ENCODE measurements around the gene MYO5B. TPM values are rescaled to one million over a fixed set of nuclear protein-coding genes. Genes with fewer than 3 reads are reported as not detected.

Gene MYO5B
- total and polyA plus RNA-seq, 9 of the 15 experiments (the other 6 are each of a cell fraction or from before 2014, with no cell fraction given): 0.07 to 0.42 (median 0.28) TPM

GRCh38 chr18:49814147-49814499 is 380.8 kb downstream of the MYO5B start (continued):
- TF ChIP-seq ATF3 (IDR thresholded peaks at IDR 0.05) (peak; percentile 19; the same call in 1 of the 2 replicates), ATF3 (CRISPR knock-in tag; conservative IDR thresholded peaks at IDR 0.05) (no peak), MEF2D (tag; conservative IDR thresholded peaks at IDR 0.05; ENCODE audit: low read depth) (no peak), ETS1 (conservative IDR thresholded peaks at IDR 0.05; ENCODE audit: control insufficient read depth, low read depth, low read length) (no peak), ZNF511 (CRISPR knock-in tag; IDR thresholded peaks at IDR 0.05) (0 out of 2 replicates have a peak, but pooled peaks have one; percentile 24), ZNF655 (CRISPR knock-in tag; IDR thresholded peaks at IDR 0.05) (no peak), ZBTB49 (CRISPR knock-in tag; IDR thresholded peaks at IDR 0.05; ENCODE audit: borderline replicate concordance) (no peak), PCBP1 (IDR thresholded peaks at IDR 0.05; ENCODE audit: low read depth, low read length, poor library complexity, severe bottlenecking) (no peak), ZNF165 (CRISPR knock-in tag; IDR thresholded peaks at IDR 0.05; ENCODE audit: borderline replicate concordance) (no peak), CBFA2T3 (IDR thresholded peaks at IDR 0.05) (no peak), THAP12 (CRISPR knock-in tag; IDR thresholded peaks at IDR 0.05) (no peak), MXD1 (CRISPR knock-in tag; IDR thresholded peaks at IDR 0.05; ENCODE audit: borderline replicate concordance, poor library complexity, severe bottlenecking) (no peak), CEBPZ (IDR thresholded peaks at IDR 0.05; ENCODE audit: borderline replicate concordance, low read depth, low read length) (no peak)
